Endothelial cell of hepatic sinusoid (primary cell): Measurements from ENCODE around the gene DROSHA.

Experiments
- in situ Hi-C: cut with HindIII; loops from 2 replicates; pipeline ENCODE4 v1.10.0; 2017; ENCODE audit warnings: low sequenced_read_pairs

The DROSHA gene

GRCh38 chr5:31469886-31470285 lies 62.0 kb downstream of the DROSHA start:
- in situ Hi-C loops: no loop called here

- in situ Hi-C loops: no loop called here
Observed at GRCh38 chr5:31469466-31469865, 62.4 kb downstream of the DROSHA start.

- in situ Hi-C loops: no loop called here
Observed at GRCh38 chr5:31465291-31465690, 66.6 kb downstream of the DROSHA start.

- in situ Hi-C loops: no loop called here
Observed at GRCh38 chr5:31464081-31464480, 67.8 kb downstream of the DROSHA start.

GRCh38 chr5:31463351-31463750 lies 68.5 kb downstream of the DROSHA start:
- in situ Hi-C loops: no loop called here

- in situ Hi-C loops: no loop called here
Observed at GRCh38 chr5:31459594-31459993, 72.3 kb downstream of the DROSHA start.

GRCh38 chr5:31455172-31455571 lies 76.7 kb downstream of the DROSHA start:
- in situ Hi-C loops: no loop called here

GRCh38 chr5:31453522-31453921 lies 78.4 kb downstream of the DROSHA start:
- in situ Hi-C loops: no loop called here

GRCh38 chr5:31452314-31452713 lies 79.6 kb downstream of the DROSHA start:
- in situ Hi-C loops: no loop called here

GRCh38 chr5:31449962-31450361 lies 81.9 kb downstream of the DROSHA start:
- in situ Hi-C loops: no loop called here

GRCh38 chr5:31449174-31449573 lies 82.7 kb downstream of the DROSHA start:
- in situ Hi-C loops: no loop called here

GRCh38 chr5:31445041-31445600 lies 86.8 kb downstream of the DROSHA start:
- in situ Hi-C loops: no loop called here

GRCh38 chr5:31443572-31443971 lies 88.3 kb downstream of the DROSHA start:
- in situ Hi-C loops: no loop called here

- in situ Hi-C loops: no loop called here
Observed at GRCh38 chr5:31442058-31442745, 89.7 kb downstream of the DROSHA start.

- in situ Hi-C loops: no loop called here
Observed at GRCh38 chr5:31436851-31437250, 95.0 kb downstream of the DROSHA start.

GRCh38 chr5:31435730-31436129 lies 96.2 kb downstream of the DROSHA start:
- in situ Hi-C loops: no loop called here

- in situ Hi-C loops: no loop called here
Observed at GRCh38 chr5:31434898-31435297, 97.0 kb downstream of the DROSHA start.

- in situ Hi-C loops: no loop called here
Observed at GRCh38 chr5:31433229-31433628, 98.7 kb downstream of the DROSHA start.

GRCh38 chr5:31427724-31428309 lies 104.1 kb downstream of the DROSHA start:
- in situ Hi-C loops: loop anchor here (5.0 kb wide), 1 partner anchor 49 kb away; no protein-coding TSS in a partner anchor

GRCh38 chr5:31427013-31427723 lies 104.7 kb downstream of the DROSHA start:
- in situ Hi-C loops: loop anchor here (5.0 kb wide), 1 partner anchor 50 kb away; no protein-coding TSS in a partner anchor

- in situ Hi-C loops: loop anchor here (5.0 kb wide), 1 partner anchor 45 kb away; no protein-coding TSS in a partner anchor
Observed at GRCh38 chr5:31421806-31422586, 109.9 kb downstream of the DROSHA start.
